Endothelial cell of umbilical vein (primary cell): ENCODE data around the gene ATP2B2.

Experiments
- EZH2 ChIP-seq: IDR thresholded peaks from 2 replicates; pipeline ENCODE4 v1.6.1; 2012; ENCODE audit warnings: borderline replicate concordance, low read depth, mild to moderate bottlenecking, moderate library complexity, low read length, inconsistent platforms; ENCODE audit not compliant: severe bottlenecking
- MYC ChIP-seq: IDR thresholded peaks from one replicate; pipeline ENCODE4 v1.6.1; 2011; ENCODE audit warnings: mild to moderate bottlenecking, low read depth, low read length
- POLR2A ChIP-seq: IDR thresholded peaks from 2 replicates; pipeline ENCODE4 v1.6.1; 2012; ENCODE audit warnings: low read depth, mild to moderate bottlenecking, control low read depth, low read length
- TF ChIP-seq, protein P1 (sequence below), 2 donors: IDR thresholded peaks; 1 replicate in 1 of 2; 2 replicates in 1 of 2; pipeline ENCODE4 v1.5.1; 2011; ENCODE audit warnings: low read length in 2 of 2, mild to moderate bottlenecking in 2 of 2, moderate library complexity in 2 of 2, control low read depth in 1 of 2, inconsistent platforms in 1 of 2, low read depth in 1 of 2; ENCODE audit not compliant: insufficient read depth in 1 of 2; ENCODE audit errors: extremely low read depth in 1 of 2

DNA sequence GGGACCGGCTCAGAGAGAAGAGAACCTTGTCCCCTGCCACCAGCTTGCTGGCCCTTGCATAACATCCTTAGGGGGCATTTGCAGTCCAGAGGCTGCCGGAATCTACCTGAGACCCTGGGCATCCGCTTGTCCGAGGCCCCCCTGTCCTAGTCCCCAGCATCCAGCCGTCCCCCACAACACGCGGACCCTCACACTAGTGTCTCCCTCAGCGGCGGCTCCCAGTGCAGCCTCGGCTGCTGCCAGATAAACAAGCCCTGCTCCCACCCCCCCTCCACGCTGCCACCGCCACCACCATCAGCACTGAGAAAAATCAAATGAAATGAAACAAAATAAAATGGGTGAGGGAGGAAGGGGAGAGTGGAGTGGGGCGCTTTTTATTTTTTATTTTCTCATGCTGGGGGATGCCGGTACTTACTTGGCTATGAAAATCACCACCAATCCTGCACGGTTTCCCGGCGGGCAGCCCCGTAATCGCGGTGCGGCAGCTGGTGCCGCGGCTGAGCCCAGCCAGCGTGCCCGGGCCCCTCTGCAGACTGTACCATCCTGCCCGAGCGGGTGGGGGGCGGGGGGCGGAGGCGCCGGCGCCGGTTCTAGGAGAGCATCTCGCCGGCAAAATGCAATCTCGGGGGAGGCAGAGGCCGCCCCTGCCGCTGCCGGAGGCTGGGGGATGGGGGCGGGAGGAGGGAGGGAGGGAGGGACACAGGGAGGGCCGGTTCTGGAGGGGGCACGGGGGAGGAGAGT, at the start of gene ATP2B2:
- TF ChIP-seq, protein P1, sequence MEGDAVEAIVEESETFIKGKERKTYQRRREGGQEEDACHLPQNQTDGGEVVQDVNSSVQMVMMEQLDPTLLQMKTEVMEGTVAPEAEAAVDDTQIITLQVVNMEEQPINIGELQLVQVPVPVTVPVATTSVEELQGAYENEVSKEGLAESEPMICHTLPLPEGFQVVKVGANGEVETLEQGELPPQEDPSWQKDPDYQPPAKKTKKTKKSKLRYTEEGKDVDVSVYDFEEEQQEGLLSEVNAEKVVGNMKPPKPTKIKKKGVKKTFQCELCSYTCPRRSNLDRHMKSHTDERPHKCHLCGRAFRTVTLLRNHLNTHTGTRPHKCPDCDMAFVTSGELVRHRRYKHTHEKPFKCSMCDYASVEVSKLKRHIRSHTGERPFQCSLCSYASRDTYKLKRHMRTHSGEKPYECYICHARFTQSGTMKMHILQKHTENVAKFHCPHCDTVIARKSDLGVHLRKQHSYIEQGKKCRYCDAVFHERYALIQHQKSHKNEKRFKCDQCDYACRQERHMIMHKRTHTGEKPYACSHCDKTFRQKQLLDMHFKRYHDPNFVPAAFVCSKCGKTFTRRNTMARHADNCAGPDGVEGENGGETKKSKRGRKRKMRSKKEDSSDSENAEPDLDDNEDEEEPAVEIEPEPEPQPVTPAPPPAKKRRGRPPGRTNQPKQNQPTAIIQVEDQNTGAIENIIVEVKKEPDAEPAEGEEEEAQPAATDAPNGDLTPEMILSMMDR (IDR thresholded peaks at IDR 0.05; ENCODE audit: extremely low read depth in 1 of 2, insufficient read depth in 1 of 2, low read depth in 1 of 2, low read length in 2 of 2) = no peak
- TF ChIP-seq POLR2A = no peak
- no peak for TF ChIP-seq EZH2
- no peak for TF ChIP-seq MYC
